NCI-H1048 (cell line): Measurements from ENCODE around the gene RASGRP2.

Experiments used
- DNase-seq: peaks from one replicate; lab custom pipeline; 2025; lab: John Stamatoyannopoulos, UW

The RASGRP2 gene

GRCh38 chr11:64755681-64756361, 11.9 kb upstream of the RASGRP2 start:
- DNase-seq, result no peak

- DNase-seq, result no peak
Observed at GRCh38 chr11:64754919-64755662, 11.1 kb upstream of the RASGRP2 start.

- DNase-seq, result no peak
Observed at GRCh38 chr11:64754124-64754918, 10.4 kb upstream of the RASGRP2 start.

GRCh38 chr11:64753380-64754123, 9.6 kb upstream of the RASGRP2 start:
- no peak for DNase-seq

GRCh38 chr11:64753019-64753379, 9.1 kb upstream of the RASGRP2 start:
- no peak for DNase-seq

GRCh38 chr11:64752175-64752970, 8.4 kb upstream of the RASGRP2 start:
- DNase-seq, result no peak

- DNase-seq, result no peak
Observed at GRCh38 chr11:64751580-64751979, 7.6 kb upstream of the RASGRP2 start.

GRCh38 chr11:64751136-64751535, 7.2 kb upstream of the RASGRP2 start:
- no peak for DNase-seq

- DNase-seq, result no peak
Observed at GRCh38 chr11:64750361-64751054, 6.6 kb upstream of the RASGRP2 start.

- DNase-seq, result no peak
Observed at GRCh38 chr11:64747961-64748665, 4.2 kb upstream of the RASGRP2 start.

- no peak for DNase-seq
Observed at GRCh38 chr11:64746486-64746885, 2.5 kb upstream of the RASGRP2 start.

- DNase-seq, result no peak
Observed at GRCh38 chr11:64745521-64746328, 1.8 kb upstream of the RASGRP2 start.

- DNase-seq, result no peak
Observed at GRCh38 chr11:64745189-64745520, 1.2 kb upstream of the RASGRP2 start.

GRCh38 chr11:64744544-64745188, 724 bp upstream of the RASGRP2 start:
- DNase-seq, result no peak

GRCh38 chr11:64742889-64743590, 902 bp downstream of the RASGRP2 start:
- DNase-seq, result no peak

- no peak for DNase-seq
Observed at GRCh38 chr11:64742087-64742888, 1.7 kb downstream of the RASGRP2 start.

- no peak for DNase-seq
Observed at GRCh38 chr11:64741375-64742086, 2.4 kb downstream of the RASGRP2 start.
